HepG2 (cell line): ENCODE results near the gene RAD54L2. TPM values are rescaled to one million over a fixed set of nuclear protein-coding genes. Genes with fewer than 3 reads are reported as not detected.
A peak's percentile ranks its signal among the peaks of the same experiment; 100 is the strongest.

Experiments used
- DMAP1 ChIP-seq: IDR thresholded peaks from 2 replicates; pipeline ENCODE4 v1.6.1; 2016
- DNMT1 ChIP-seq: sonication (generic); formaldehyde crosslinking; IDR thresholded peaks from 2 replicates; pipeline ENCODE4 v1.5.1; 2020; ENCODE audit warnings: mild to moderate bottlenecking, missing genetic modification reagents
- HCFC1 ChIP-seq: fragments of 150-350 bp; IDR thresholded peaks from 2 replicates; pipeline ENCODE4 v1.6.1; 2014; ENCODE audit warnings: low read depth, low read length
- HNRNPH1 ChIP-seq: fragments of 200-400 bp; formaldehyde crosslinking; optimal IDR thresholded peaks from 2 replicates; pipeline ENCODE3; 2017; ENCODE audit warnings: mild to moderate bottlenecking, low read depth, low read length
- IRF9 ChIP-seq: sonication (generic); formaldehyde crosslinking; IDR thresholded peaks from 2 replicates; pipeline ENCODE4 v1.8.0; 2022; ENCODE audit warnings: missing genetic modification reagents, mild to moderate bottlenecking, borderline replicate concordance
- MTA3 ChIP-seq: sonication (generic); formaldehyde crosslinking; IDR thresholded peaks from 2 replicates; pipeline ENCODE4 v1.4.0; 2020; ENCODE audit warnings: missing genetic modification reagents
- PLRG1 ChIP-seq: fragments of 450-650 bp; conservative IDR thresholded peaks from 2 replicates; pipeline ENCODE4 v1.6.1; 2016
- RBM39 ChIP-seq: fragments of 200-400 bp; formaldehyde crosslinking; IDR thresholded peaks from one replicate; pipeline ENCODE4 v1.6.1; 2018; ENCODE audit warnings: antibody characterized with exemption, mild to moderate bottlenecking, low read depth, low read length; ENCODE audit not compliant: poor library complexity, severe bottlenecking
- SETDB1 ChIP-seq: sonication (generic); formaldehyde crosslinking; IDR thresholded peaks from 2 replicates; pipeline ENCODE4 v1.5.1; 2020; ENCODE audit warnings: missing genetic modification reagents, mild to moderate bottlenecking, borderline replicate concordance
- SOX13 ChIP-seq, 3 experiments: fragments of 450-650 bp in 1 of 3; sonication (generic) in 1 of 3; formaldehyde crosslinking in 1 of 3; IDR thresholded peaks in 2 of 3; conservative IDR thresholded peaks in 1 of 3; 2 replicates each; pipeline versions ENCODE4 v1.5.0 to v1.6.1; 2016 to 2020; ENCODE audit warnings: antibody characterized with exemption in 1 of 3, mild to moderate bottlenecking in 1 of 3, missing compliant biosample characterization in 1 of 3, missing genetic modification reagents in 1 of 3, moderate library complexity in 1 of 3
- SRSF1 ChIP-seq: fragments of 200-400 bp; formaldehyde crosslinking; optimal IDR thresholded peaks from 2 replicates; pipeline ENCODE3; 2017; ENCODE audit warnings: mild to moderate bottlenecking, low read depth, low read length, moderate library complexity
- TBL1XR1 ChIP-seq: fragments of 150-350 bp; IDR thresholded peaks from 2 replicates; pipeline ENCODE4 v1.6.1; 2014; ENCODE audit warnings: borderline replicate concordance, low read length; ENCODE audit not compliant: partially characterized antibody
- TBP ChIP-seq: sonication (generic); formaldehyde crosslinking; IDR thresholded peaks from 2 replicates; pipeline ENCODE4 v1.5.0; 2020; ENCODE audit warnings: missing genetic modification reagents
- ZBTB42 ChIP-seq: sonication (generic); formaldehyde crosslinking; IDR thresholded peaks from 2 replicates; pipeline ENCODE4 v1.5.0; 2020; ENCODE audit warnings: mild to moderate bottlenecking, missing genetic modification reagents
- ZFAT ChIP-seq: sonication (generic); formaldehyde crosslinking; conservative IDR thresholded peaks from 2 replicates; pipeline ENCODE4 v1.8.1; 2023; ENCODE audit warnings: missing genetic modification reagents, inconsistent platforms
- ZMYM2 ChIP-seq: sonication (generic); formaldehyde crosslinking; IDR thresholded peaks from 2 replicates; pipeline ENCODE4 v1.8.0; 2022; ENCODE audit warnings: mild to moderate bottlenecking, missing genetic modification reagents
- ZNF142 ChIP-seq: sonication (generic); formaldehyde crosslinking; IDR thresholded peaks from 2 replicates; pipeline ENCODE4 v1.4.0; 2020; ENCODE audit warnings: missing genetic modification reagents
- ZNF251 ChIP-seq: sonication (generic); formaldehyde crosslinking; IDR thresholded peaks from 2 replicates; pipeline ENCODE4 v1.9.0; 2021; ENCODE audit warnings: mild to moderate bottlenecking, missing genetic modification reagents
- ZNF333 ChIP-seq: sonication (generic); formaldehyde crosslinking; IDR thresholded peaks from 2 replicates; pipeline ENCODE4 v1.4.0; 2020; ENCODE audit warnings: mild to moderate bottlenecking, missing genetic modification reagents, borderline replicate concordance
- ZNF441 ChIP-seq: sonication (generic); formaldehyde crosslinking; IDR thresholded peaks from 2 replicates; pipeline ENCODE4 v1.7.0; 2021; ENCODE audit warnings: missing genetic modification reagents, borderline replicate concordance
- ZNF558 ChIP-seq: sonication (generic); formaldehyde crosslinking; IDR thresholded peaks from 2 replicates; pipeline ENCODE4 v1.9.0; 2022; ENCODE audit warnings: mild to moderate bottlenecking, missing genetic modification reagents, borderline replicate concordance
- ZNF570 ChIP-seq: sonication (generic); formaldehyde crosslinking; IDR thresholded peaks from 2 replicates; pipeline ENCODE4 v1.4.0; 2020; ENCODE audit warnings: mild to moderate bottlenecking, missing genetic modification reagents, borderline replicate concordance
- ZNF777 ChIP-seq: sonication (generic); formaldehyde crosslinking; IDR thresholded peaks from 2 replicates; pipeline ENCODE4 v1.4.0; 2020; ENCODE audit warnings: missing genetic modification reagents
- polyA plus RNA-seq, 8 experiments: library from polyadenylated mRNA; depleted of rRNA in 3 of 8; stranded (reverse) in 7 of 8; unstranded in 1 of 8; fragments of >200 nt; fragmentation: Illumina TruSeq in 4 of 8; extraction: Trizol in 4 of 8; gene quantifications; 2 replicates each; pipeline versions ENCODE4 v1.2.1 to v1.2.3, GENCODE V29; 2011 to 2016; ENCODE audit warnings: low read depth in 4 of 8, missing spikeins in 1 of 8, mixed read lengths in 1 of 8; ENCODE audit not compliant: insufficient read depth in 1 of 8
- total RNA-seq, 5 experiments: library from RNA; depleted of rRNA; stranded (reverse); fragments of >200 nt; fragmentation: Illumina TruSeq; extraction: Trizol; gene quantifications; 2 replicates each; pipeline ENCODE4 v1.2.3, GENCODE V29; 2016; ENCODE audit warnings: low read depth in 1 of 5

The RAD54L2 gene
- total and polyA plus RNA-seq, 2 of the 13 experiments (the other 11 are each of a cell fraction or from before 2014, with no cell fraction given) = 5.5 to 14.8 TPM

GRCh38 chr3:51498876-51499738, 39.4 kb upstream of the RAD54L2 start (continued):
- TF ChIP-seq TBP (CRISPR knock-in tag) (no peak), HNRNPH1 (no peak), ZNF570 (CRISPR knock-in tag) (no peak), ZNF558 (CRISPR knock-in tag) (no peak), ZNF777 (CRISPR knock-in tag) (0 out of 2 replicates have a peak, but pooled peaks have one; percentile 28), DMAP1 (CRISPR knock-in tag) (peak; percentile 70), ZMYM2 (CRISPR knock-in tag) (no peak), MTA3 (CRISPR knock-in tag) (no peak), SOX13 (IDR thresholded peaks at IDR 0.05) (no peak), SOX13 (CRISPR knock-in tag; conservative IDR thresholded peaks at IDR 0.05 in 1 of 2, IDR thresholded peaks at IDR 0.05 in 1 of 2) (peak in 1 of 2 experiments; percentile 11; a peak in 1 of 4 replicates), ZNF441 (CRISPR knock-in tag) (peak; percentile 46; the same call in 1 of the 2 replicates), ZFAT (CRISPR knock-in tag) (no peak), RBM39 (no peak), ZNF333 (CRISPR knock-in tag) (no peak), IRF9 (CRISPR knock-in tag) (no peak), DNMT1 (CRISPR knock-in tag) (no peak), ZNF251 (CRISPR knock-in tag) (no peak), PLRG1 (no peak), TBL1XR1 (no peak), SETDB1 (CRISPR knock-in tag) (no peak), SRSF1 (no peak), ZBTB42 (no peak), ZNF142 (CRISPR knock-in tag) (no peak), HCFC1 (no peak)
